Caki2 (cell line): ENCODE results near the gene ROGDI. TPM values are rescaled to one million over a fixed set of nuclear protein-coding genes. Genes with fewer than 3 reads are reported as not detected.
"Not testable (repeated sequence)": the region's sequence is repeated elsewhere in the genome, so short reads cannot be mapped to it uniquely, and the experiment has no call there.

Experiments
- DNase-seq: peaks from one replicate; pipeline ENCODE4 v3.0.0-alpha.2; 2015; ENCODE audit warnings: low read depth
- in situ Hi-C: cut with HindIII; loops from 2 replicates; pipeline ENCODE4 v1.10.0; 2016; ENCODE audit warnings: low sequenced_read_pairs, low pct_unique_long_range_greater_than_20kb, mixed read lengths
- total RNA-seq: library from RNA; depleted of rRNA; stranded (reverse); fragments of >200 nt; shearing (Covaris generic); gene quantifications from 2 replicates; pipeline ENCODE4 v1.2.3, GENCODE V29; 2014; ENCODE audit warnings: low replicate concordance

Gene ROGDI
- total RNA-seq, 1 experiment from 2014 or later = 20.4 TPM

- in situ Hi-C loops = no loop called here
- no peak for DNase-seq
Measured at GRCh38 chr16:4796982-4797804, 5.2 kb downstream of the ROGDI start.

GRCh38 chr16:4795828-4796572, 6.4 kb downstream of the ROGDI start:
- in situ Hi-C loops = no loop called here
- no peak for DNase-seq

GRCh38 chr16:4795181-4795827, 7.1 kb downstream of the ROGDI start, which contains the start of gene SMIM22:
TSS of gene SMIM22 (plus strand) at chr16:4795369. CDS start at chr16:4795735, 366 bp downstream.
- in situ Hi-C loops = no loop called here

GRCh38 chr16:4792951-4793513, 9.4 kb downstream of the ROGDI start:
- in situ Hi-C loops = no loop called here
- DNase-seq = no peak

More at GRCh38 chr16:4795181-4795827, 7.1 kb downstream of the ROGDI start, which contains the start of gene SMIM22:
- DNase-seq = no peak

- in situ Hi-C loops = no loop called here
- no peak for DNase-seq
Measured at GRCh38 chr16:4790871-4791270, 11.6 kb downstream of the ROGDI start.

GRCh38 chr16:4790261-4790660, 12.2 kb downstream of the ROGDI start:
- no peak for DNase-seq
- in situ Hi-C loops = no loop called here

GRCh38 chr16:4788910-4789309, 13.5 kb downstream of the ROGDI start:
- DNase-seq = no peak
- in situ Hi-C loops = no loop called here

GRCh38 chr16:4788489-4788889, 13.9 kb downstream of the ROGDI start:
- in situ Hi-C loops = no loop called here
- DNase-seq = no peak

GRCh38 chr16:4787627-4788482, 14.6 kb downstream of the ROGDI start, which contains the start of gene SEPTIN12:
TSS of gene SEPTIN12 (minus strand) at chr16:4788345. CDS start at chr16:4787645, 700 bp downstream.
- in situ Hi-C loops = no loop called here
- no peak for DNase-seq

- no peak for DNase-seq
- in situ Hi-C loops = no loop called here
Measured at GRCh38 chr16:4787068-4787467, 15.4 kb downstream of the ROGDI start.

GRCh38 chr16:4785758-4786433, 16.5 kb downstream of the ROGDI start:
- no peak for DNase-seq
- in situ Hi-C loops = no loop called here

- in situ Hi-C loops, DNase-seq: not testable (repeated sequence)
Measured at GRCh38 chr16:4784444-4784987, 17.9 kb downstream of the ROGDI start.

- in situ Hi-C loops = no loop called here
- no peak for DNase-seq
Measured at GRCh38 chr16:4783951-4784336, 18.5 kb downstream of the ROGDI start.

GRCh38 chr16:4783251-4783950, 19.0 kb downstream of the ROGDI start:
- DNase-seq = no peak
- in situ Hi-C loops = no loop called here

- no peak for DNase-seq
- in situ Hi-C loops = no loop called here
Measured at GRCh38 chr16:4780235-4780634, 22.2 kb downstream of the ROGDI start.

GRCh38 chr16:4778050-4778392, 24.4 kb downstream of the ROGDI start:
- DNase-seq = no peak
- in situ Hi-C loops = no loop called here
